Posterior cingulate gyrus (tissue), 11 donors: Measurements from ENCODE around the gene DDX1.
"Not testable (repeated sequence)": the region's sequence is repeated elsewhere in the genome, so short reads cannot be mapped to it uniquely, and the experiment has no call there.

Experiments
- DNase-seq, 10 donors: peaks; one replicate each; pipeline versions ENCODE4 v3.0.0 to v3.0.0-alpha.2; 2020 to 2021; ENCODE audit warnings: mixed read lengths in 3 of 10
- intact Hi-C: fragments of 100-400 bp; cut with DNase I; formaldehyde crosslinking; loops from one replicate; pipeline ENCODE4 v1.15.1; 2023

Gene DDX1

GRCh38 chr2:15669375-15669910 lies 77.8 kb downstream of the DDX1 start:
- intact Hi-C loops: no loop called here
- DNase-seq: no peak

- intact Hi-C loops: no loop called here
- no peak for DNase-seq
These were observed 78.8 kb downstream of the DDX1 start for GRCh38 chr2:15670469-15670868.

GRCh38 chr2:15670981-15671380 lies 79.3 kb downstream of the DDX1 start:
- no peak for DNase-seq
- intact Hi-C loops: no loop called here

GRCh38 chr2:15671409-15671808 lies 79.7 kb downstream of the DDX1 start:
- intact Hi-C loops: no loop called here

GRCh38 chr2:15671842-15672815 lies 80.5 kb downstream of the DDX1 start:
- intact Hi-C loops: no loop called here
- DNase-seq: no peak

More at GRCh38 chr2:15671409-15671808, 79.7 kb downstream of the DDX1 start:
- no peak for DNase-seq

- intact Hi-C loops: no loop called here
- DNase-seq: no peak
These were observed 81.6 kb downstream of the DDX1 start for GRCh38 chr2:15672961-15673918.

GRCh38 chr2:15673919-15674636 lies 82.4 kb downstream of the DDX1 start:
- intact Hi-C loops: no loop called here
- DNase-seq: no peak

DNA sequence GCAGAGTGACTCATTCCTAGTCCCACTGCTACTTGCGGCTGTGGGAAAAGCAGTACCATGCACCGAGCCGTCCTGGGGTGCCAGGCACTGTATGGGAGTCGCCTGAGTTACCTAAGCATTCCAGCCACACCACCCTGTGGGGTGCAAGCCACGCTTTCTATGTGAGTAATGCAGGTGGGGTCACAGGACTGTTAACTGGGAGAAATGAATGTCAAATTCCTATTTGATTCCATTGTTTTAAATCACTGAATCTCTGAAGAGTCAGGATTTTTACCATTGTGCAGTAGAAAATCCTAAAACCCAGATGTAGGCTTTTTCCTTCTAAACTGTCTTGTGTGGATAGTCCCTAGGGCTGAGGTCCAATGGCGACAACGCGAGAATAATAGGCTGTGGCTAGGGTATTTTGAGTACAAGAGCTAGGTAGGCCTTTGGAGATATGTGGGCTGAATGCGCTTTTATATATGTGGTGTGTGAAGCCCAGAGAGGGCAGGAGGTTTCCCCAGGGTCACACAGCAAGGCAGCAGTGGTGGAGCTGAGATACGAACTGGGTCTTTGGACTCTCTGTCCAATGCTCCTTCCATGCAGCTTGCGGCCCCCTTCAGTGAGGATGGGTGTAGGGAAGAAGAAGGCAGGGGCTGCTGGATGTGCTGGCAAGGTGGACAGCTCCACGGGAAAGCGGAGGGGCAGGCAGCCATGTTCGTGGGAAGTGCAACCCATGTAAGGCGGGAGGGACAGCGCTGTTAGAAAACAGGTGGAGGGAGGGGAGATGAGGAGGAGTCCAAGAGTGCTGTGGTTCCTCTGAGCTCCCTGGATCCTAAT lies 83.2 kb downstream of the DDX1 start:
- DNase-seq: no peak
- intact Hi-C loops: no loop called here

DNA sequence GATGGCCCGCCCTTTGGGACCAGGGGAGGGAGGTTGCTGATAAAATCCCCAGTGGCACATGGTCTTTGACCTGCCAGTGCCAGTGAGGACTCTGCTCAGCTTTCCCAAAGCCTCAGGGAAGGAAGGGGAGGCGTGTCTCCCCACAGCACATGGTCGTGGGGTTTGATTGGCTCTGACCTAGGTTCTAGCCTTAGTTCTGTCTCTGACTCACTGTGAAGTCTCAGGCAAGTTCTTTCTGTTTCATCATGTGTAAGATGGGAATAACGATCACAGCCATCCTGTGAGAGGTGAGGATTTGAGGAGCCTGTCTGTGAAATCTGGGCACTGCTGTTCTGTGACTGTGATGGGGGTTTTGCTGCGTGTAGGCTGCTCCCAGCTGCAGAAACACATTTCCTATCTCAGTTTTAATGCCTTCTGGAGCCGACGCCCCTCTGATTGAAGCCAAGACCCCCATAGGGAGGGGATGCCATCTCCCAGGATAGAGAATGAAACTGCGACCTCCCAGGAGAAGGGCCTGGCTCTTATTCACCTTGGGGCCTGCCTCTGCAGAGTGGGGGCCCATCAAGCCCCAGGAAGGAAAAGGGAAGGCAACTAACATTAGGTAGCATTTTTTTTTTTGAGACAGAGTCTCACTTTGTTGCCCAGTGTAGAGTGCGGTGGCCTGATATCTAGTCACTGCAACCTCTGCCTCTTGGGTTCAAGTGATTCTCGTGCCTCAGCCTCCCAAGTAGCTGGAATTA lies 84.0 kb downstream of the DDX1 start:
- intact Hi-C loops: no loop called here
- DNase-seq: no peak

DNA sequence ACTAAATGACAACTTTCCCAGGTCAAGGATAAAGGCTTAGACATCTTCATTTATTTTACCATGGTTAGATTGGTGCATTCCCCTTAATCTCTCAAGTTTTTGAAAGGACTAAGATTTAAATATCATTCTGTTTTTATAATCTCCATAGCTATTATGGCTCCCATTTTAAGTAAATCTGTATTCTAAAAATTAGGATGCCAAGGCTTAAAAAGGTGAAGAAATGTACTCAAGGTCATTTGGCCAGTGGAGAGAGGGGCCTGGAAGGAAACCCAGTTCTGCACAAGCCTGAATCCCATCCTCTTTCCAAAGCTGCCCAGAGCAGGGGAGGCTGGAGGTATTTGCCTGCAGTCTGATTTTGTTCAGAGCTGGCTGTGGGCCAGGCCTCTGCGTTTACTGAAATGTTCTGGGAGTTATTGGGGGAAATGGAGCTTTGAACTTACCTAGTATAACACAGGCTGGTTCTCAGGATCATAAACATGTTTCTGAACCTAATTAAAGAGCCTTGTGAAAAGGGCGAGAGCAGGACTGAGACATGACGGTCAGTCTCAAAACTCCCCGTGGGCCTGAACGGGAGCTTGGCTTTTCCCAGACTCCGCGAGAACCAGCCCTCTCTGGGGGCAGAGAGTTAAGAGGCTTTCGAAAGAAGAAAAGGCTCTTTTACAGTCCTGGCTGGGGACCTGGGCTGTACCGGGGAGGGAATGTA lies 85.6 kb downstream of the DDX1 start:
- no peak for DNase-seq
- intact Hi-C loops: no loop called here

GRCh38 chr2:15678346-15678745 lies 86.7 kb downstream of the DDX1 start:
- no peak for DNase-seq
- intact Hi-C loops: no loop called here

GRCh38 chr2:15678909-15679308 lies 87.2 kb downstream of the DDX1 start:
- intact Hi-C loops: no loop called here
- DNase-seq: no peak

GRCh38 chr2:15679386-15679924 lies 87.8 kb downstream of the DDX1 start:
- no peak for DNase-seq

DNA sequence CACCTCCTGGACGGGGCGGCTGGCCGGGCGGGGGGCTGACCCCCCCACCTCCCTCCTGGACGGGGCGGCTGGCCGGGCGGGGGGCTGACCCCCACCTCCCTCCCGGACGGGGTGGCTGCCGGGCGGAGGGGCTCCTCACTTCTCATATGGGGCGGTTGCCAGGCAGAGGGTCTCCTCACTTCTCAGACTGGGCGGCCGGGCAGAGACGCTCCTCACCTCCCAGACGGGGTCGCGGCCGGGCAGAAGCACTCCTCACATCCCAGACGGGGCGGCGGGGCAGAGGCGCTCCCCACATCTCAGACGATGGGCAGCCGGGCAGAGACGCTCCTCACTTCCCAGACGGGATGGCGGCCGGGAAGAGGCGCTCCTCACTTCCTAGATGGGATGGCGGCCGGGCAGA lies 88.5 kb downstream of the DDX1 start:
- DNase-seq, intact Hi-C loops: not testable (repeated sequence)

More at GRCh38 chr2:15679386-15679924, 87.8 kb downstream of the DDX1 start:
- intact Hi-C loops: no loop called here
